Activated naive CD4-positive, alpha-beta T cell treated with anti-CD3 and anti-CD28 coated beads, Interleukin-2, amount 10 ng/mL, durations not matched to agents 7 days and 5 days (primary cell): ENCODE results near the gene CLDN9.

Experiments
- CTCF ChIA-PET: fragments of 350-600 bp; sonication (Branson Sonifier 250); formaldehyde crosslinking; loops from one replicate; lab custom pipeline; 2021; ENCODE audit warnings: antibody characterized with exemption; lab: Charles Lee
- DNase-seq: peaks from one replicate; pipeline ENCODE4 v3.0.0-alpha.2; 2020
- H3K27ac Mint-ChIP-seq: one replicate; pipeline ENCODE4 v1.8.0; 2021; ENCODE audit warnings: mild to moderate bottlenecking, moderate library complexity, mixed read lengths
- H3K27me3 Mint-ChIP-seq: one replicate; pipeline ENCODE4 v1.8.0; 2021; ENCODE audit warnings: mild to moderate bottlenecking, mixed read lengths
- H3K36me3 Mint-ChIP-seq: one replicate; pipeline ENCODE4 v1.8.0; 2021; ENCODE audit warnings: mixed read lengths
- H3K4me1 Mint-ChIP-seq: one replicate; pipeline ENCODE4 v1.8.0; 2021; ENCODE audit warnings: mixed read lengths
- H3K4me3 Mint-ChIP-seq: one replicate; pipeline ENCODE4 v1.8.0; 2021; ENCODE audit warnings: mild to moderate bottlenecking, moderate library complexity, mixed read lengths
- H3K9me3 Mint-ChIP-seq: one replicate; pipeline ENCODE4 v1.8.0; 2021; ENCODE audit warnings: mixed read lengths

The CLDN9 gene

GRCh38 chr16:3009568-3010390 lies 2.9 kb upstream of the CLDN9 start:
- H3K27me3 Mint-ChIP-seq, result peaks cover 95% of the 10 kb centered on the region
- peaks cover 39% of the 10 kb centered on the region for H3K4me1 Mint-ChIP-seq
- no peak overlapping the region for H3K4me3 Mint-ChIP-seq
- H3K36me3 Mint-ChIP-seq, result no peaks in the 10 kb centered on the region
- no peak overlapping the region for H3K27ac Mint-ChIP-seq
- no peak for DNase-seq
- no peaks in the 10 kb centered on the region for H3K9me3 Mint-ChIP-seq
- CTCF ChIA-PET, result interaction anchor here (17.3 kb wide), 1 partner anchor 17 kb away, joined by 300 read pairs; the partner anchor contains the start of genes CLDN6, HCFC1R1, THOC6 and TNFRSF12A

GRCh38 chr16:3010510-3010909 lies 2.2 kb upstream of the CLDN9 start:
- Mint-ChIP-seq H3K4me1 (peaks cover 37% of the 10 kb centered on the region), H3K4me3 (no peak overlapping the region), H3K36me3 (no peaks in the 10 kb centered on the region), H3K27ac (no peak overlapping the region), H3K27me3 (peaks cover 97% of the 10 kb centered on the region), H3K9me3 (no peaks in the 10 kb centered on the region)
- no peak for DNase-seq
- CTCF ChIA-PET, result interaction anchor here (17.3 kb wide), 1 partner anchor 16 kb away, joined by 300 read pairs; the partner anchor contains the start of genes CLDN6, HCFC1R1, THOC6 and TNFRSF12A

GRCh38 chr16:3012246-3012645 lies 477 bp upstream of the CLDN9 start:
- Mint-ChIP-seq H3K27me3 (peaks cover 98% of the 10 kb centered on the region), H3K4me1 (peaks cover 23% of the 10 kb centered on the region), H3K9me3 (no peaks in the 10 kb centered on the region), H3K4me3 (no peak overlapping the region), H3K27ac (no peak overlapping the region), H3K36me3 (no peaks in the 10 kb centered on the region)
- CTCF ChIA-PET, result interaction anchor here (17.3 kb wide), 1 partner anchor 15 kb away, joined by 300 read pairs; the partner anchor contains the start of genes CLDN6, HCFC1R1, THOC6 and TNFRSF12A
- no peak for DNase-seq

- Mint-ChIP-seq H3K27ac (no peak overlapping the region), H3K27me3 (peaks cover 95% of the 10 kb centered on the region), H3K4me3 (no peak overlapping the region), H3K9me3 (no peaks in the 10 kb centered on the region), H3K36me3 (no peaks in the 10 kb centered on the region), H3K4me1 (peaks cover 14% of the 10 kb centered on the region)
- CTCF ChIA-PET, result interaction anchor here (0.6 to 17.3 kb wide), 2 partner anchors 13 to 19 kb away, joined by 3 to 300 read pairs; partner anchors contain the start of genes CLDN6, HCFC1R1, THOC6 and TNFRSF12A
- DNase-seq, result no peak
Measured at GRCh38 chr16:3013491-3013951, 798 bp downstream of the CLDN9 start.

GRCh38 chr16:3013998-3014690 lies 1.4 kb downstream of the CLDN9 start:
- Mint-ChIP-seq H3K27ac (no peak overlapping the region), H3K27me3 (peaks cover 94% of the 10 kb centered on the region), H3K4me1 (peaks cover 9% of the 10 kb centered on the region)

GRCh38 chr16:3014971-3015370 lies 2.2 kb downstream of the CLDN9 start:
- Mint-ChIP-seq H3K4me3 (no peak overlapping the region), H3K36me3 (peaks cover under 1% of the 10 kb centered on the region), H3K27me3 (peaks cover 94% of the 10 kb centered on the region), H3K9me3 (no peaks in the 10 kb centered on the region), H3K27ac (no peak overlapping the region), H3K4me1 (peaks cover 11% of the 10 kb centered on the region)
- CTCF ChIA-PET, result interaction anchor here (0.9 kb wide), 2 partner anchors 11 to 13 kb away, joined by 3 to 4 read pairs; no protein-coding TSS in a partner anchor
- no peak for DNase-seq

More at GRCh38 chr16:3013998-3014690, 1.4 kb downstream of the CLDN9 start:
- CTCF ChIA-PET, result interaction anchor here (0.6 to 0.9 kb wide), 2 partner anchors 10 to 18 kb away, joined by 3 read pairs; no protein-coding TSS in a partner anchor
- Mint-ChIP-seq H3K4me3 (no peak overlapping the region), H3K9me3 (no peaks in the 10 kb centered on the region), H3K36me3 (no peaks in the 10 kb centered on the region)
- no peak for DNase-seq

GRCh38 chr16:3015865-3016521 lies 3.3 kb downstream of the CLDN9 start:
- DNase-seq, result no peak
- peaks cover 2% of the 10 kb centered on the region for H3K36me3 Mint-ChIP-seq
- H3K4me3 Mint-ChIP-seq, result no peak overlapping the region
- peaks cover 91% of the 10 kb centered on the region for H3K27me3 Mint-ChIP-seq
- H3K27ac Mint-ChIP-seq, result no peak overlapping the region
- no peaks in the 10 kb centered on the region for H3K9me3 Mint-ChIP-seq
- CTCF ChIA-PET, result no interaction called here
- peaks cover 16% of the 10 kb centered on the region for H3K4me1 Mint-ChIP-seq

GRCh38 chr16:3017344-3017743 lies 4.6 kb downstream of the CLDN9 start:
- Mint-ChIP-seq H3K36me3 (peaks cover 4% of the 10 kb centered on the region), H3K4me1 (peaks cover 29% of the 10 kb centered on the region), H3K9me3 (no peaks in the 10 kb centered on the region), H3K4me3 (no peak overlapping the region), H3K27me3 (peaks cover 86% of the 10 kb centered on the region), H3K27ac (no peak overlapping the region)
- CTCF ChIA-PET, result interaction anchor here (18.9 kb wide), 1 partner anchor 13 kb away, joined by 300 read pairs; the partner anchor contains the start of gene CLDN9
- DNase-seq, result no peak

- H3K4me3 Mint-ChIP-seq, result no peak within 1 kb of the TSS
- peaks cover 32% of the 10 kb centered on the region for H3K4me1 Mint-ChIP-seq
- DNase-seq, result peak; percentile 48
- H3K27ac Mint-ChIP-seq, result no peak within 1 kb of the TSS
- peaks cover 4% of the 10 kb centered on the region for H3K36me3 Mint-ChIP-seq
- CTCF ChIA-PET, result interaction anchor here (0.8 to 18.9 kb wide), 3 partner anchors 12 to 48 kb away, joined by 3 to 300 read pairs (median 43); partner anchors contain the start of gene CLDN9
- H3K27me3 Mint-ChIP-seq, result peaks cover 80% of the 10 kb centered on the region
- no peaks in the 10 kb centered on the region for H3K9me3 Mint-ChIP-seq
Measured at GRCh38 chr16:3017794-3018506, 5.2 kb downstream of the CLDN9 start, which contains the start of gene CLDN6. CLDN6 (minus strand) TSS chr16:3018183; CDS start chr16:3016021, 2,162 bp downstream.

GRCh38 chr16:3019594-3020246 lies 7.0 kb downstream of the CLDN9 start:
- DNase-seq, result no peak
- H3K9me3 Mint-ChIP-seq, result no peaks in the 10 kb centered on the region
- H3K27ac Mint-ChIP-seq, result peak overlapping the region; percentile 64
- peaks cover 47% of the 10 kb centered on the region for H3K4me1 Mint-ChIP-seq
- CTCF ChIA-PET, result interaction anchor here (1.2 to 18.9 kb wide), 3 partner anchors 10 to 110 kb away, joined by 3 to 300 read pairs (median 43); partner anchors contain the start of gene CLDN9
- peak overlapping the region; percentile 90 for H3K4me3 Mint-ChIP-seq
- peaks cover 7% of the 10 kb centered on the region for H3K36me3 Mint-ChIP-seq
- H3K27me3 Mint-ChIP-seq, result peaks cover 62% of the 10 kb centered on the region

- peaks cover 51% of the 10 kb centered on the region for H3K4me1 Mint-ChIP-seq
- DNase-seq, result peak; percentile 80
- peak within 1 kb of the TSS; percentile 64 for H3K27ac Mint-ChIP-seq
Measured at GRCh38 chr16:3020247-3020603, 7.5 kb downstream of the CLDN9 start, which contains the start of gene TNFRSF12A. TNFRSF12A (plus strand) TSS chr16:3020368; CDS start chr16:3020398, 30 bp downstream.

More at GRCh38 chr16:3020247-3020603, 7.5 kb downstream of the CLDN9 start, which contains the start of gene TNFRSF12A:
- Mint-ChIP-seq H3K27me3 (peaks cover 57% of the 10 kb centered on the region), H3K36me3 (peaks cover 7% of the 10 kb centered on the region), H3K4me3 (peak within 1 kb of the TSS; percentile 90), H3K9me3 (no peaks in the 10 kb centered on the region)
- CTCF ChIA-PET, result interaction anchor here (1.2 to 18.9 kb wide), 3 partner anchors 9 to 109 kb away, joined by 3 to 300 read pairs (median 43); partner anchors contain the start of gene CLDN9
